Stimulated activated CD4-positive, alpha-beta T cell treated with anti-CD3 and anti-CD28 coated beads, Interleukin-4, amount 100 ng/mL, for 24 hours (primary cell): Measurements from ENCODE around the gene CREB3L2.
"Not testable (repeated sequence)": the region's sequence is repeated elsewhere in the genome, so short reads cannot be mapped to it uniquely, and the experiment has no call there.

ENCODE experiments used
- DNase-seq: peaks from one replicate; pipeline ENCODE4 v3.0.0-alpha.2; 2020

Gene CREB3L2, protein sequence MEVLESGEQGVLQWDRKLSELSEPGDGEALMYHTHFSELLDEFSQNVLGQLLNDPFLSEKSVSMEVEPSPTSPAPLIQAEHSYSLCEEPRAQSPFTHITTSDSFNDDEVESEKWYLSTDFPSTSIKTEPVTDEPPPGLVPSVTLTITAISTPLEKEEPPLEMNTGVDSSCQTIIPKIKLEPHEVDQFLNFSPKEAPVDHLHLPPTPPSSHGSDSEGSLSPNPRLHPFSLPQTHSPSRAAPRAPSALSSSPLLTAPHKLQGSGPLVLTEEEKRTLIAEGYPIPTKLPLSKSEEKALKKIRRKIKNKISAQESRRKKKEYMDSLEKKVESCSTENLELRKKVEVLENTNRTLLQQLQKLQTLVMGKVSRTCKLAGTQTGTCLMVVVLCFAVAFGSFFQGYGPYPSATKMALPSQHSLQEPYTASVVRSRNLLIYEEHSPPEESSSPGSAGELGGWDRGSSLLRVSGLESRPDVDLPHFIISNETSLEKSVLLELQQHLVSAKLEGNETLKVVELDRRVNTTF

DNA sequence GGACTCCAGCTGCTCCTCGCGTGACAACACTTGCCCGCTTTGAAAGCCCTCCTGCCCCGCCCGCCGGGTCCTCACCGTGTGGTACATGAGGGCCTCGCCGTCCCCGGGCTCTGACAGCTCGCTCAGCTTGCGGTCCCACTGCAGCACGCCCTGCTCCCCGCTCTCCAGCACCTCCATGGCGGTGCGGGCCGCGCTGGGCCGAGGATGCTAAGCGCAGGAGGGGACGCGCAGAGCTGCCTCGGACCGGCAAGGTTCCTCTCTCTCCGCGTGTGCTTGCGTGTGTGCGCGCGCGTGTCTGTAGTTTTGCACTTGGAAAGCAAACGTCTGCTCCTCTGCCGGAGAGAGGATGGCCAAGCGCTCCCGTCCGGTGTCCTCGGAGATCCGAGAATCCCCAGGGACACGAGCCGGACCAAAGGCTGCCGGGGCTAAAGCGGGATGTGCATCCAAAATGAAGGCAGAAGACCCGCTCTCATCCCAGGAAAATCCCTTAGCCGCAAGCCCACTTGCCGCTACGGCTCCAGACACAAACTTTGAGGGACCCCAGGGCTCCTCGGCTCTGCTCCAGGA lies at the start of gene CREB3L2:
TSS of gene CREB3L2 (minus strand) at position 558 of the 567 bp plus-strand sequence. CDS start at position 177, 381 bp downstream.
- peak; percentile 70 for DNase-seq

DNA sequence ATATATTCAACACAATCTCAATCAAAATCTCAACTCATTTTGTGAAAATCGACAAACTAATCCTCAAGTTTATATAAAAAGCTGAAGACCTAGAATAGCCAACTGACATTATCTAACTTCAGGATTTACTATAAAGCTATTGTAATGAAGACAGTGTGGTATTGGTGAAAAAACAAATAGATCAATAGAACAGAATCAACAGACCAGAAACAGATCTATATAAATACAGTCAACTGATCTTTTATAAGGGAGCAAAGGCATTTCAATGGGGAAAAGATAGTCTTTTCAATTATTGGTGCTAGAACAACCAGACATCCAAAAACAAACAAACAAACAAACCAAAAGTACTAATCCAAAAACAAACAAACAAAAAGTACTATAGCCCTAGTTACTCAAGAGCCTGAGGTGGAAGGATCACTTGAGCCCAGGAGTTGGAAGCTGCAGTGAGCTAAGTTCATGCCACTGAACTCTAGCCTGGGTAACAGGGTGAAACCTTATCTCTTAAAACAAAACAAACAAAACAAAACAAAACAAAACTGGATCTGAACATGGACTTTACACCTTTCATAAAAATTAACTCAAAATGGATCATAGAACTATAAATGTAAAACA lies 47.7 kb upstream of the CREB3L2 start:
- DNase-seq, result no peak

DNA sequence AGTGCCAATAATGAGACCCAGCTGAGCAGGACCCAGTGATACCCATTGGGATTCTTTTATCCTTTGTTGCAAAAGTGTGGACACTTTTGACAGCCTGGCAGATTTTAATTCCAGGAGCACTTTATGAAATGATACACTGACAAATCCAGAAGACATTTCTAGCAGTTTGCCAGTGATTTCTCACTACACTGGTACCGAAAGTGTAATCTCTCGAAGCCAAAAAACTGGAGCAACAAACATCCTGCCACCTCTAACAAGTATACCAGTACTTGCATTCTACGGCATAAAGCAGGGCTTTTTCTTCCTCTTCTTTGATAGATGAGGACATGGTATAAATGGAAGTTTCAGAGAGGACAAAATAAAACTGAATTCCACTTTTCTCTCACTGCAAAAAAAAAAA lies 46.0 kb upstream of the CREB3L2 start:
- DNase-seq, result no peak

DNA sequence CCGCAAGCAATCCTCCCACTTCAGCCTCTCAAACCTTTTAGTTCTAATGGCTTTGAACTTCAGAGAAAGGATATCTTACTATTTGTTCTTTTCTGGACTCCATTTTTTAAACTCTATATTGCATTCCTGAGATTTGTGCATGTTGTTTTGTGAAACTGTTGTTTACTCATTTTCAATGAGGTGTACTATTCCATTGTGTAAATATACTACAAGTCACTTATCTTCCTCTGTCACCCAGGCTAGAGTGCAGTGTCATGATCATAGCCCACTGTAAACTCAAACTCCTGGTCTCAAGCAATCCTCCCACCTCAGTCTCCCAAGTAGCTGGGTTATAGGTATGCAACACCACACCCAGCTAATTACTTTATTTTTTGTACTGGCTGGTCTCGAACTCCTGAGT lies 43.0 kb upstream of the CREB3L2 start:
- DNase-seq, result no peak

DNA sequence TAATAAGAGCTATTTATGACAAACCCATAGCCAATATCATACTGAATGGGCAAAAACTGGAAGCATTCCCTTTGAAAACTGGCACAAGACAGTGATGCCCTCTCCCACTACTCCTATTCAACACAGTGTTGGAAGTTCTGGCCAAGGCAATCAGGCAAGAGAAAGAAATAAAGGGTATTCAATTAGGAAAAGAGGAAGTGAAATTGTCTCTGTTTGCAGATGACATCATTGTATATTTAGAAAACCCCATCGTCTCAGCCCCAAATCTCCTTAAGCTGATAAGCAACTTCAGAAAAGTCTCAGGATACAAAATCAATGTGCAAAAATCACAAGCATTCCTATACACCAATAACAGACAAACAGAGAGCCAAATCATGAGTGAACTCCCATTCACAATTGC lies 38.2 kb upstream of the CREB3L2 start:
- not testable (repeated sequence) for DNase-seq

DNA sequence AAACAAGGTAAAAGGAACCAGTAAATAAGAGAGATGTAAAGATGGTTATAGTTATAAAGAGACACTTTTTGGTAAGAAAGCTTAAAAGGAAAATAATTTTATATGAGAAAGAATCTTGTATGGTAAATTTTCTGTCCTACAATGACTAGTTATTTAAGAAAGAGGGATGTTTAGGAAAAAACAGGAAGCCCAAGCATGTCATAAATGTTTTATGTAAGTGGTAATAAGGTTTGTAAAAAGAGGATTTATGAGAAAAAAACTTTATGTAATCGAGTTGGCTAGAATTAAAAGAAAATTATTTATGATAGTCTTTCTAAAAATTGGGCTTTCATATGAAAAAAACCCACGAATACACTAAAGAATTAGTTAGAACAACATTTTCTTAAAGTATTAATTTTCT lies 34.2 kb upstream of the CREB3L2 start:
- DNase-seq, result no peak

DNA sequence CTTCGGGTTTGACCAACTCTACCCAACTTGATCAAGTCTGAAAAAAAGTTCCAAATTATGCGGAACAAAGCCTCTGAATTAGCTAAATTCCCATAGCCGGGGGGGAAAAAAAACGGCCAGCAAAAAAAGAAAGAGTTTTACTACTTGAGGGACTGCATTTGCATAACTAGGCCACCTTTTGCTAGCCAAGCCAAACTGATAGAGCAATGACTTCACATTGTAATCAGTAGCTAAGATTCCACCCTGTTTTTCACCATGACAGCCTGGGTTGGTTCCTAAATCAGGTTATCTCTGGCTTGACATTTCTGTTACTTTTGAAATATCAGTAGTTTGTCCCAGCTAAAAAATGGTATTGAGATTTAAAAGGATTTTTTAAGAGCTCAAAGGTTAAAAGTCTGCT lies 31.4 kb upstream of the CREB3L2 start:
- no peak for DNase-seq

DNA sequence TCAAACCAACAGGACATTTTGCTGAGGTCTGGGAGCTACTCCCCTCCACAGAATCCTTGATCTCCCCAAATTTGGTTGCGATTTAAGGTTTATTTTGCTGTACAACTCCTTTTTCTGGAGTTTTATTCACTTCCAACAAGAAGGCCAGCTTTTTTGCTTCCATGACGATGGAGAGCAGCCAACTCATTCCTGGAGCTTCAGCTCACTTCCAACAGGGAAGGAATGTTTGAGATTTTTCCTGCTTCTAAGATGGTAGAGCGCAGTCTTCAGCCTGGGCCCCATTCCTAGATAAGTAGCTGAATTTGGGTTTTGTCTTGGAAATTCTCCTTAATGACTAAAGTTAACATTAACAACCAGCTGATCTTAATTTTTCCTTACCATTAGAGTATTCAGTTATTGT lies 30.9 kb upstream of the CREB3L2 start:
- DNase-seq, result no peak

DNA sequence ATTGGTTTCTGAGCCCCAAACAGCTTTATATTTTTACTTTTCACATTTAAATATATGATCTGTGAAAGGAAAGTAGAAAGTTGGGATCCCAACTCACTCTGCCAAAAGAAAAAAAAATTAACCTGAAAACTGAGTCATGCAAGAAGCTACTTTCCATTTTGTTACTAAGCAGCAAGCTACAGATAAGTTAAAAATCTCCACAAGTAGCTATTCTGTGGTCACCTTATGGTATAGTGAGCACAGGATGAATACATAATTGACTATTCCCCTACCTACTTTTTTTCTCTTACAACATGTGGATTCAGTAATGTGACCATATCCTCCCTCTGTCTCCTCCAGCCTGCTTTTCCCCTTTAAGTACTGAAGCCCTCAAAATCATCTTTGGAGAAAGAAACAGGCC lies 30.3 kb upstream of the CREB3L2 start:
- no peak for DNase-seq

DNA sequence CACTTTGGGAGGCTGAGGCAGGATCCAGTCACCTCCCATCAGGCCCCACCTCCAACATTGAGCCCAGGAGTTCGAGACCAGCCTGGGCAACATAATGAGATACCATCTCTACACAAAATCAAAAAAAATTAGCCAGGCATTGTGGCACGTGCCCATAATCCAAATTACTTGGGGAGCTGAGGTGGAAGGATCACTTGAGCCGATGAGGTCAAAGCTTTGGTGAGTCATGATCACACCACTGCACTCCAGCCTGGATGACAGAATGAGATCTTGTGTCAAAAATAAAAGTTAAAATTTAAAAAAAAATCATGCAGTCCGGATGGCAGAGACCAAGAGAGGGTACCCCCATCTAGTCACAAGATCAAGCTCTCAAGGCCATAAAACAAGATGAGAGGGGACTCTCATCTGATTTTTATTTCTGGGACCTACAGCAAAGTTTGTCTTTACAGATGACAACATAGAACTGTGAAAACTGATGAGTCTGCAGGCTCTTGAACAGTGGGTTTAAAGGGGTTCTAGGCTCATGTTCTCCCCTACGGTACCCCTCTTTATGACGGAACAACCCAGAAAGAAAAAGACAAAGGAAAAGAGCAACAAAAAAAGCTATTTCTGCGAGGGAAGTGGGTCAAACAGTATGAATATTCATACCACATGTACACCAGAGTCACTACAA lies 28.9 kb upstream of the CREB3L2 start:
- DNase-seq, result no peak

DNA sequence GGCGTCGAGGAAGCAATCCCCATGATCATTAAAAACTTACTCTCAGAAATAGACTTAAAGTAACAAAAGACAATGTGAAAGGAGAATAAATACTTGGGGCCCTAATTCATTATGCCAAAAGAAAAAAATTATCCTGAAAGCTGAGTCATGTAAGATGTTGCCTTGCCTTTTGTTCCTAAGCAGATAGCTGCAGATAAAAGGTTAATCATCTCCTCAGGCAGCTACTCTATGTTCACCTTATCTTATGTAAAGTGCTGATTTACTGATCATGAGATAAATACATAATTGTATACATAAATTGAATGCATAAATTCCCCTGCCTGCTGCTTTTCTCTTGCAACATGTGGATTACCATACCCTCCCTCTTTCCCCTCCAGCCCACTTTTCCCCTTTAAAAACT lies 28.1 kb upstream of the CREB3L2 start:
- no peak for DNase-seq

DNA sequence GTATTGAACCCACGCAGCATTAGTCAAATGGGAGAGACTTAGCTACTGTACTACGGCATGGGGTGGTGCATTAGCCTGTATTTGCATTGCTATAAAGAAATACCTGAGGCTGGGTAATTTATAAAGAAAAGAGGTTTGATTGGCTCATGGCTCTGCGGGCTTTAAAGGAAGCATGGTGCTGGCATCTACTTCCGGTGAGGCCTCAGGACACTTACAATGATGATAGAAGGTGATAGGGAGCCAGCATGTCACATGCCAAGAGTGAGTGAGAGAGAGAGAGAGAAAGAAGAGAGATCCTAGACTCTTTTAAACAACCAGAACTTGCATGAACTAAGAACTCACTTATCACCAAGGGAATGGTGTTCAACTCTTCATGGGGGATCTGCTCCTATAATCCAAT lies 27.2 kb upstream of the CREB3L2 start:
- no peak for DNase-seq

DNA sequence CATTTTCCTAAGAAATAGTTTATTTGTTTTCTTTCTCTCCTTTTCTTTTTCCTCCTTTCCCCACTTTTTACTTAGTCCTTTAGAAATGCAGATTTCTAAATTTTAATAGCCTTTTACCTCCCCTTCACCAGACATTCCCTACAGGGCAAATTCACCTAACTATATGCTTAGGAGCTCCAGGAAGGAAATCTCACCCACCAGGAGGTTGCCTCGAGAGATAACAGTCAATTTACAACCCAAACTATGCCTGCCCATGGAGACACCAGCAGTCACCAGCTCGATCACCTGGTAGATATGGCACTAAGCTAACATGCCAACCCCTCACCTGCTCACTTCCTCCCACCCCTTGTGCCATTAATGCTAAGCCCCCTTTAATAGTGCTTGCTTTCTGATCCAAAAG lies 25.2 kb upstream of the CREB3L2 start:
- no peak for DNase-seq

DNA sequence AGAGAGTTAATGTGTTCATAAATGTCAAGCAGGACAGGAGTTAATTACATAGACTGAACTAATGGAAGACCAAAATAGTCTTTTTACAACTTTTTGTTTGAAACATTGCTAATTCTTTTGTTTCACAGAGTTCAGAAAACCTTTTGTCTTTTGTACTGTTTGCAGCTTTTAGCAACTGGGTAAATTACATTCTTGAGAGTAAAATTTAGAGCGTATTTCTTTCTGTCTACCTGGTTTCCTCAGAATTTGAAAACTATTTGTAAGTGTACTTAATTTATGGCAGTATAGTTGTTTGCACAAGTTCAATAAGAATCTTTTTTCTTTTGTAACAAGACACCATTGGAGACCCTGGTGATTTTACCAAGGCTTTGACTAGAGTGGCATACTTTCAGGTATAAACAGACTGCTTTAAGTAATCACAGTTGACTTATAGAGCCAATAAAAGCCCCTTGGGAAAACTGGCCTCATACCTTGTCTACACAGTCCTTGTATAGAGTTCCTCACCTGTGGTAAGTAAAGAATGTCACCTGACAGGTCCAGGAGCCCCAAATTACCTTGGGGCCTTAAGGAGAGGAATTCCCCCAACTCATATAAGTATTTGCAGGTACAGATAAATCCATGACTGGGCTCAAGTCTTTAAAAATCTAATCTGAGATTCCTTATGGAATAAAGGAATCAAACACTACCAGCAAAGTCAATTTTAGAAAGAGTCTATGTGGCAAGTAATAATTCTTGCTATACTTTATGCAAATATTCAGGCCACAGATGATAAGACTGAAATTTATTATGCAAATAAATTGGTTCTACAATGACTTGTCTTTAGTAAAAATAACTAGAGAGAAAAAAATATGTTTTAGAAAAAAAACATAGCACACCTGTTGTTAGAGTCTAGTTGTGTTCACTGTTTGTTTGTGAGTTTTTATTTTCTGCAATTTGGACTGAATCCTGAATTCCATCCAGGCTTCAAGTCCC lies 23.6 kb upstream of the CREB3L2 start:
- DNase-seq, result no peak

DNA sequence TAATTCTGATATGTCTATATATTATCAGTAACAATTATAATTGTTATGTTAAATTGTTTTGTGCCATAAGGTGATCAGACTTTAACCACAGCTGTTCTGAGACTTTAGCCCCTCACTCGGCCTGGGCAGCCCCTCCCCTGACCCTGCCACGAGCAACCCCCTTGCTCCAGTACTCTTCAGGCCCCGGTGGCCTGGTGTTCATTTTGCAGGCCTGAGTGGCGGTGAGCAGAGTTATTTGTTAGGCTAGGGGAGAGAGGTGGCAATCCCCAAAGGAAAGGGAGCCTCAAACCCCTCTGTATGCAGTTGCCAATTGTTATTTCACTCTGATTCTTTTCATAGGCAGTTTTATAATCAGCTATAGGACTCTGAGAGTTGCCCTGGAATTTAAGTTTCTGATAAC lies 22.9 kb upstream of the CREB3L2 start:
- no peak for DNase-seq

DNA sequence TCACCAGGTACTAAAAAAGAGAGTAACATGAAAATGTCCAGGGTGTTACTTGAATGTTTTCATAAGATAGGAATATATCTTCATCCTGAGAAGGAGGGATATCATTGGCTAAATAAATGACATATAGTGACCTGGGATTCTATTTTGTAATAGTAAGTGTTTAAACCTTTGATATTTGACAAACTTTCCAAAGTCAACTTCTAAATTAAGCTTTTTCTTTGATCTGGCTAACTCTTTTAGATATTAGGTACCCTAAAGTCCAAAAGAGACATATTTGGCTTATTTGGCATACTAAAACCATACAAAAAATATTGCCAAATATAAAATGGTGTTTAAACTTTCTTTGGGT lies 22.4 kb upstream of the CREB3L2 start:
- DNase-seq, result no peak

DNA sequence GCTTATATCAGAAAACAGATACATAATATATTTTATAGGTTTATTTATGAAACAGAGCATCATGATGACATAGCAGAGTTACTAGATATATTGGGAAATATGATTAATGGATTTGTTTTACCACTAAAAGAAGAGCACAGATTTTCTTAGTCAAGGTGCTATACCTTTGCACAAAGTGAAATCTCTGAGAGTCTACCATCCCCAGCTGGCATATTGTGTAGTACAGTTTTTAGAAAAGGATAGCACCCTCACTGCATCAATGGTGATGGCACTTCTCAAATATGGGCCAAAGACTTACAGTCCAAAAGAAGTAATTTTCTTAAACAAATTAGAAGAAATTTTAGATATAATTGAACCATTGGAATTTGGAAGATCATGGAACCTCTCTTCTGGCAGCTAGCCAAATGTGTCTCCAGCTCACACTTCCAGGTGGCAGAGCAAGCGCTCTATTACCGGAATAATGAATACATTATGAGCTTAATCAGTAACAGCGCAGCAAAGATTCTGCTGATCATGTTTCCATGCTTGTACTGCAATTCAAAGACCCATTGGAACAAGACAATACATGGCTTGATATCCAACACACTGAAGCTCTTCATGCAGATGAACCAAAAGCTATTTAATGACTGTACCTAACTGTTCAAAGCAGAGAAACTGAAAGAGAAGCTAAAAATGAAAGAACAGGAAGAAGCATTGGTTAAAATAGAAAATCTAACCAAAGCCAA lies 21.9 kb upstream of the CREB3L2 start:
- no peak for DNase-seq

DNA sequence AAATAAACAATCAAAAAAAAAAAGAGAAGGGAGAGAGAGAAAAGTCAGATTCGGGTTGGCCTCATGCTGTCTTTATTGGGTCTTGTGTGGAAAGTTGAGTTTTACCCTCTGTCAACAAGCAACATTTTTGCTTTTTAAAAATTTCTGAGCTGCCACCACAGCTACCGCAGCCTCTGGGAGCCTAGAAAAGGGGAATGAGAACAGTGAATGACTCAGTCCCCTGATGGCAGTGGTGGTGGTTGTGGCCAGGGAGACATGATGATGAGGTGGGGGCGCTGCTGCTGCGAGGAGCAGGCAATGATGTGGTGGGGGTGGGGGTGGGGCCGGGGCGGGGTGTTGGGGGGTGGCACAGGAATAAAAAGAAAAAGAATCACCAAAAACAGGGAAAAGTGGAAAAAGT lies 20.0 kb upstream of the CREB3L2 start:
- DNase-seq, result no peak

DNA sequence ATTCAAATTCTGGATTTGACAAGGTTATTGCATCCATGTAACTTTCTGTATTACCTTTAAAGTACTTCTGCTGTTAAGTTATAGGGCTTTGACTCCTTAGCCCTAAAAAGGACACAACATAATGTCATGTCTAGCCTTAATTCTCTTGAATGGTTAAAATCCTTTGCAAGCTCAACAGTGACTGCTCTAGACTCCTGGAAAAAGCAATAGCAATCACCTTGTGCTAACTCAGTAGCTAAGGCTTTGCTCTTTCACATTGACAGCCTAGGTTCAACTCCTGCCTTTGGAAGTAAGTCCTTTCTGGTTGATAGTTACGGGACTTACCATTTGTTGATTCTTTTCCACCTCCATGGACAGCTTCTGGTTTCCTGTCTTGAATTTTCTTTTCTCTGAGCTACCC lies 16.1 kb upstream of the CREB3L2 start:
- no peak for DNase-seq

DNA sequence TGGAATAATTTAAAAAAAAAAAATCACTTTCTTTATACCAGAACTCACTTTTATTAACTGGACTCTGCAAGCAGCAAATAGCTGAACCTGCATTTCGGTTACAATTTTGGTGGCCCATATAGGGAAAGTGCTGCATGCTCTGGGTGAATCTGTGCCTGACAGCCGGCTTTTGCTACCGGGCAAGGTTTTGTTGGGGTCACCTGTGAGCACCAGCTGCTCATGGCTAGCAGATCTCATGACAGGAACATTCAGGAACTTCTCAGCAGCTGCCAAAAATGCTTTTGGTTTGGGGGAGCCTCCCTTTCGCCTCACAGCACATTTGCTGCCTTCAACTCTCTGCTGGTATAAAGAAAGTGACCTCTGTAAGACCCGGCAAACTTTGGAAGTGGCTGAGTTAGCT lies 13.2 kb upstream of the CREB3L2 start:
- DNase-seq, result no peak

DNA sequence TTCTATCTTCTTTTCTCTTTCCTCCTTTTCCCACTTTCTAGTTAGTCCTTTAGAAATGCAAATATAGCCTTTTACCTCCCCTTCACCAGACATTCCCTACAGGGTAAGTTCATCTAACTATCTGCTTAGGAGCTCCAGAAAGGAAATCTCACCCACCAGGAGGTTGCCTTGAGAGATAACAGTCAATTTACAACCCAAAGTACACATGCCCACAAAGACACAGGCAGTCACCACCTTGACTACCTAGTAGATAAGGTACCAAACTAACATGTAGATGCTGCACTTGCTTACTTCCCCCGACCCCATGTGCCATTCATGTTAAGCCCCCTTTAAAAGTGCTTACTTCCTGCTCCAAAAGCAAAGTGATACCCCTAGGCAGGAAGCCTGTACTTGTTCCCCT lies 12.8 kb upstream of the CREB3L2 start:
- no peak for DNase-seq

DNA sequence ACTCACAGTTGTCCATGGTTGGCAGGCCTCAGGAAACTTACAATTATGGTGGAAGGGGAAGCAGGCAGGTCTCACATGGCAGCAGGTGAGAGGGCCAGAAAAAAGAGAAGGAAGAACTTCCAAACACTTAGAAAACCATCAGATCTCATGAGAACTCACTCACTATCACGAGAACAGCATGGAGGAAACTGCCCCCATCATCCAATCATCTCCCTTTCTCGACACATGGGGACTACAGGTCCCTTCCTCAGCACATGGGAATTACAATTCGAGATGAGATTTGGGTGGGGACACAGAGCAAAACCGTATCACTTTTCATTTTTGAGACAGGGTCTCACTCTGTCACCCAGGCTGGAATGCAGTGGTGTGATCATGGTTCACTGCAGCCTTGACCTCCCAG lies 12.3 kb upstream of the CREB3L2 start:
- not testable (repeated sequence) for DNase-seq
